Stimulated activated CD4-positive, alpha-beta T cell treated with anti-CD3 and anti-CD28 coated beads, TNF-alpha, amount 100 ng/mL, for 4 hours (primary cell): Measurements from ENCODE around the gene PYGB.

ENCODE experiments used
- DNase-seq, 3 experiments: peaks; one replicate each; pipeline ENCODE4 v3.0.0-alpha.2; 2020; ENCODE audit warnings: low read depth in 3 of 3

The PYGB gene

GRCh38 chr20:25216199-25216945, 31.5 kb upstream of the PYGB start:
- DNase-seq: no peak

- no peak for DNase-seq
These were observed 30.4 kb upstream of the PYGB start for GRCh38 chr20:25217161-25218108.

GRCh38 chr20:25218109-25218486, 29.8 kb upstream of the PYGB start:
- no peak for DNase-seq

- no peak for DNase-seq
These were observed 29.4 kb upstream of the PYGB start for GRCh38 chr20:25218492-25218891.

- no peak for DNase-seq
These were observed 28.5 kb upstream of the PYGB start for GRCh38 chr20:25219365-25219764.

- DNase-seq: no peak
These were observed 27.7 kb upstream of the PYGB start for GRCh38 chr20:25220021-25220730.

GRCh38 chr20:25220810-25221591, 26.9 kb upstream of the PYGB start:
- DNase-seq: no peak

- no peak for DNase-seq
These were observed 26.1 kb upstream of the PYGB start for GRCh38 chr20:25221592-25222460.

GRCh38 chr20:25222461-25223178, 25.3 kb upstream of the PYGB start:
- DNase-seq: no peak

- no peak for DNase-seq
These were observed 24.7 kb upstream of the PYGB start for GRCh38 chr20:25223179-25223661.

GRCh38 chr20:25223765-25224720, 23.8 kb upstream of the PYGB start:
- DNase-seq: no peak

- DNase-seq: no peak
These were observed 22.9 kb upstream of the PYGB start for GRCh38 chr20:25224941-25225340.

GRCh38 chr20:25225642-25226432, 22.0 kb upstream of the PYGB start:
- no peak for DNase-seq

GRCh38 chr20:25226433-25227316, 21.2 kb upstream of the PYGB start:
- no peak for DNase-seq

- DNase-seq: no peak
These were observed 20.5 kb upstream of the PYGB start for GRCh38 chr20:25227317-25227831.

GRCh38 chr20:25229486-25230165, 18.3 kb upstream of the PYGB start:
- DNase-seq: no peak
